Measurements from ENCODE around the gene OSBPL3. TPM values are rescaled to one million over a fixed set of nuclear protein-coding genes. Genes with fewer than 3 reads are reported as not detected.

OSBPL3 gene
- total RNA-seq, 1 donor from 2014 or later, result 8.0 TPM

DNA sequence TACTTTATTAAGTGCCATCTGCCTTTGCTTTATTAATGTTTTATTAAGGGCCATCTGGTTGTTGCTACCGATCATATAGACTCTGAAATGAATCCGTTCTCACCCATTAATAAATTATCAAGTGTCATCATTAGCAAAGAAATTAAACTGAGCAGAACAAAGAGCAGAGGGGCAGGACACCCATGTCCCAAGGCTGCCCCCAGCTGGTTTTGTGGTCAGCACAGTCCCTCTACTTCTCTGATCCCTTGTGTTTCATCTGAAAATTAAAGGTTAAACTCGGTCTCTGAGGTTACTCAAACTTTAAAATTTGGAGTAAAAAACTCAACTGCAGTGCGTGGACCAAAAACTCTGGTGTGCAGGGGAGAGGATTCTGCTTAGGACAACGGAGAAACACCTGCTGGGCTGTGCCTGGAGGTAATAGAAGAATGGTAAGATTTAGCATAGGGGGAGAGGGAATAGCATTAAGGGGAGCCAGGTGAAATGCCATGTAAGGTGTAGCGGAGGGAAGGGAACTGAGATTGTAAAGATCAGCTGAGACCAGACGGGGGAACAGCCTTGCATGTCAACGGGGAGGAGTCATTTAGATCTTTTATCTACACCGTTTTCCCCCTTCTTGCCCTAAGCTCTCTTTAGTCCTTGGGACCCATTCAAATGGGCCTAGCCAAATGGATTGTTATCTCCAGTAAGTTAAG, 212.0 kb downstream of the OSBPL3 start:
- DNase-seq (ENCODE audit: low spot score), result no peak
- no peaks in the 10 kb centered on the region for H3K36me3 Mint-ChIP-seq
- no peaks in the 10 kb centered on the region for H3F3A ChIP-seq (ENCODE audit: low read depth)
- peaks cover 14% of the 10 kb centered on the region for H3K9me3 Mint-ChIP-seq
- no peak overlapping the region for H3K4me2 ChIP-seq
- no peaks in the 10 kb centered on the region for H3K27me3 ChIP-seq
- no peaks in the 10 kb centered on the region for H3K36me3 ChIP-seq
- H3K9ac ChIP-seq, result no peak overlapping the region
- H3K27me3 Mint-ChIP-seq (ENCODE audit: insufficient read depth, low read depth), result peaks cover 5% of the 10 kb centered on the region
- no peaks in the 10 kb centered on the region for H3K4me1 ChIP-seq
- no peaks in the 10 kb centered on the region for H3K4me1 Mint-ChIP-seq
- H3K4me3 ChIP-seq, result no peak overlapping the region
- no peak overlapping the region for H3K27ac Mint-ChIP-seq
- no peaks in the 10 kb centered on the region for H3K79me2 ChIP-seq (ENCODE audit: low read depth)
- no peak overlapping the region for H3K27ac ChIP-seq
- H4K20me1 ChIP-seq (ENCODE audit: low read depth), result no peaks in the 10 kb centered on the region
- H3K4me3 Mint-ChIP-seq, result no peak overlapping the region
- H2AFZ ChIP-seq (replicated peaks), result peak overlapping the region; percentile 77
- TF ChIP-seq, protein P1, sequence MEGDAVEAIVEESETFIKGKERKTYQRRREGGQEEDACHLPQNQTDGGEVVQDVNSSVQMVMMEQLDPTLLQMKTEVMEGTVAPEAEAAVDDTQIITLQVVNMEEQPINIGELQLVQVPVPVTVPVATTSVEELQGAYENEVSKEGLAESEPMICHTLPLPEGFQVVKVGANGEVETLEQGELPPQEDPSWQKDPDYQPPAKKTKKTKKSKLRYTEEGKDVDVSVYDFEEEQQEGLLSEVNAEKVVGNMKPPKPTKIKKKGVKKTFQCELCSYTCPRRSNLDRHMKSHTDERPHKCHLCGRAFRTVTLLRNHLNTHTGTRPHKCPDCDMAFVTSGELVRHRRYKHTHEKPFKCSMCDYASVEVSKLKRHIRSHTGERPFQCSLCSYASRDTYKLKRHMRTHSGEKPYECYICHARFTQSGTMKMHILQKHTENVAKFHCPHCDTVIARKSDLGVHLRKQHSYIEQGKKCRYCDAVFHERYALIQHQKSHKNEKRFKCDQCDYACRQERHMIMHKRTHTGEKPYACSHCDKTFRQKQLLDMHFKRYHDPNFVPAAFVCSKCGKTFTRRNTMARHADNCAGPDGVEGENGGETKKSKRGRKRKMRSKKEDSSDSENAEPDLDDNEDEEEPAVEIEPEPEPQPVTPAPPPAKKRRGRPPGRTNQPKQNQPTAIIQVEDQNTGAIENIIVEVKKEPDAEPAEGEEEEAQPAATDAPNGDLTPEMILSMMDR (IDR thresholded peaks at IDR 0.05), result peak; percentile 26
- no peak for TF ChIP-seq EZH2phosphoT487 (IDR thresholded peaks at IDR 0.05)
- H3K9me3 ChIP-seq (ENCODE audit: low read depth), result no peaks in the 10 kb centered on the region

- H3K79me2 ChIP-seq (ENCODE audit: low read depth), result no peaks in the 10 kb centered on the region
- H3K4me2 ChIP-seq, result no peak overlapping the region
- H3K4me1 Mint-ChIP-seq, result no peaks in the 10 kb centered on the region
- no peaks in the 10 kb centered on the region for H3K27me3 ChIP-seq
- H3K27ac ChIP-seq, result no peak overlapping the region
- DNase-seq (ENCODE audit: low spot score), result no peak
- no peak overlapping the region for H3K9ac ChIP-seq
- no peaks in the 10 kb centered on the region for H3K36me3 ChIP-seq
- no peak overlapping the region for H3K4me3 Mint-ChIP-seq
- no peaks in the 10 kb centered on the region for H3F3A ChIP-seq (ENCODE audit: low read depth)
- no peaks in the 10 kb centered on the region for H3K4me1 ChIP-seq
- no peak overlapping the region for H3K27ac Mint-ChIP-seq
- peaks cover 5% of the 10 kb centered on the region for H3K27me3 Mint-ChIP-seq (ENCODE audit: insufficient read depth, low read depth)
- H4K20me1 ChIP-seq (ENCODE audit: low read depth), result no peaks in the 10 kb centered on the region
- H3K36me3 Mint-ChIP-seq, result no peaks in the 10 kb centered on the region
- H2AFZ ChIP-seq (replicated peaks), result no peak overlapping the region
- H3K9me3 Mint-ChIP-seq, result no peaks in the 10 kb centered on the region
- no peak for TF ChIP-seq EZH2 (IDR thresholded peaks at IDR 0.05)
- no peaks in the 10 kb centered on the region for H3K9me3 ChIP-seq (ENCODE audit: low read depth)
- no peak overlapping the region for H3K4me3 ChIP-seq
Observed at GRCh38 chr7:24764972-24765744, 214.8 kb downstream of the OSBPL3 start.

DNA sequence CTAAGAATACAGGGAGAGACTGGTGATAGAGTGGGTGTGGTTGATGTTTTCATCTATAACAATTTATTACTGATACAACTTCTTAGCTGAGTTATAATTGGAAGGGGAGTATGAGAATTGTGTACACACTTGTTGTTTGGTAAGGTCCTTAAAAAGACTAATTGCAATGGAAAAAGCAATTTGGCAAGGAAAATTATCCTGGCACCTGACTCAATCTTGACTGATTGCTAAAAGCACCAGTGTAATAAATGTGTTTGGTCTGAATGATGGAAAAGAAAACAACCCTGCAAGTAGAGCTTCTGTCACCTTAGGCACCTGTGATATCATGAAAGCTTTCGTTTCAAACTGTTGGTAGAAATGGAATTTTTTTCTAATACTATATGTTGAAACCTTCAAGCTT, 216.0 kb downstream of the OSBPL3 start:
- Histone ChIP-seq H3F3A (ENCODE audit: low read depth) (no peaks in the 10 kb centered on the region), H3K36me3 (no peaks in the 10 kb centered on the region), H3K9ac (no peak overlapping the region), H4K20me1 (ENCODE audit: low read depth) (no peaks in the 10 kb centered on the region), H3K27ac (no peak overlapping the region), H3K27me3 (peaks cover 8% of the 10 kb centered on the region), H3K4me3 (no peak overlapping the region), H3K79me2 (ENCODE audit: low read depth) (no peaks in the 10 kb centered on the region), H2AFZ (replicated peaks) (no peak overlapping the region), H3K4me1 (peaks cover 7% of the 10 kb centered on the region), H3K4me2 (no peak overlapping the region), H3K9me3 (ENCODE audit: low read depth) (no peaks in the 10 kb centered on the region)
- Mint-ChIP-seq H3K27ac (no peak overlapping the region), H3K27me3 (ENCODE audit: insufficient read depth, low read depth) (peaks cover 5% of the 10 kb centered on the region), H3K4me1 (peaks cover 4% of the 10 kb centered on the region), H3K9me3 (no peaks in the 10 kb centered on the region), H3K36me3 (no peaks in the 10 kb centered on the region), H3K4me3 (no peak overlapping the region)
- TF ChIP-seq EZH2 (IDR thresholded peaks at IDR 0.05) (no peak), EZH2phosphoT487 (IDR thresholded peaks at IDR 0.05) (no peak)
- TF ChIP-seq, protein P1 (IDR thresholded peaks at IDR 0.05), result no peak
- no peak for DNase-seq (ENCODE audit: low spot score)

Measured in neural progenitor cell (in vitro differentiated cells).